Stimulated activated CD8-positive, alpha-beta memory T cell treated with anti-CD3 and anti-CD28 coated beads, Interleukin-12 subunit alpha, Interleukin-12 subunit beta, amount 100 ng/mL, for 1 hour (primary cell): ENCODE results near the gene OCA2.

Source experiments
- DNase-seq: peaks from one replicate; pipeline ENCODE4 v3.0.0-alpha.2; 2020; ENCODE audit warnings: low read depth

The OCA2 gene

DNA sequence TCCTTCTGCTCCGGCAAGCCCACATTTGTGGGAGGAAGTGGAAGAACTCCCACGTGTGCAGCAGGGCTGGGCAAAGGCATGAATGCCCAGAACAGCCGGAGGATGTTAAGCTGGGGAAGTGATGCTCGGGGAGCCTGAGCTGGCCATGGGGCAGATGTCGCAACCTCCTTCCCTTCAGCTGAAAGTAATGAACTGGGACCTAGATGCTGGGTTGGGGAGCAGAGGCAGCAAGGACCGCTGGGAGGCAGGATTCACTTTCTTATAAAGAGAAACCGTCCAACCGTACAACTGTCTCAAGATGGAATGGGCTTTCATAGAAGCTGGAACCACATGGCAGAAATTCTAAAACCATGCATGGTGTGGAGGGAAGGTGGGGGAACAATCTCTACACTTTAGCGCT, 290.9 kb downstream of the OCA2 start:
- DNase-seq: no peak

DNA sequence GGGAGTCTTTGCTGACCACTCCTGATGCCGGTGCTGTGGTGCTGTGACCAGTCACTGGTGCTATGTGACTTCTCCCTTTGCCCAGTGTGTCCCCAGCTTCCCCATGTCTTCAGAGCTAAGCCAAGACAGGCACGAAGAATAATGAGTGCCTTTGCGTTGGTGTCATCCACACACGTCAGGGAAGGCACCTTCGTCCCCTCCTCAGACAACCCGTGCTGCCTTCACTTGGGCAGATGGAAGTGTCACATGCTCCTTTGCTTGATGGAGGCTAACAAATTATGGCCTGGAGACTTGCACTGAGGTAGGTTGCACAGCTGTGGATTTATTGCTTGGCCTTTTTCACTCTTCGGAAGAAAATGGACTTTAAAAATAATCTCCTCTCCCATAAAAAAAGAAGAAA, 291.8 kb downstream of the OCA2 start:
- DNase-seq: no peak

DNA sequence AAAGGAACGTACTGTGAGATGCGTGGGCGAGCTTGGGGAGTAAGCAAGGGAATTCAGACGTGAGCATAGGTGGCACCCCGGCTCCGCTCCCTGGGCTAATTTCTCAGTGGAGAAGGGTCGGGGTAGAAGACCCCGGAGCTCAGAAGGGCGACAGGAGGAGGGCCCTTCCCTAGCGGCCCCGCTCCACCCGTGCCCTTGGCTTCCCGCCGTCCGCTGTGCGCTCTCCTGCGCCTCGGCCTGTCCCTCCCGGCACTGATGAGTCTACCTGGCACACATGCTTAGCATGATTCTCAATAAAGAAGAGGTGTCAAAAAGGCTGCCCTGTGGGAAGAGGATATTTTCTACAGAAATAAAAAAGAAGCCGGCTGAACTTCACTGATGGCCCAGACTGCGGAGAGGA, 292.7 kb downstream of the OCA2 start:
- DNase-seq: no peak

DNA sequence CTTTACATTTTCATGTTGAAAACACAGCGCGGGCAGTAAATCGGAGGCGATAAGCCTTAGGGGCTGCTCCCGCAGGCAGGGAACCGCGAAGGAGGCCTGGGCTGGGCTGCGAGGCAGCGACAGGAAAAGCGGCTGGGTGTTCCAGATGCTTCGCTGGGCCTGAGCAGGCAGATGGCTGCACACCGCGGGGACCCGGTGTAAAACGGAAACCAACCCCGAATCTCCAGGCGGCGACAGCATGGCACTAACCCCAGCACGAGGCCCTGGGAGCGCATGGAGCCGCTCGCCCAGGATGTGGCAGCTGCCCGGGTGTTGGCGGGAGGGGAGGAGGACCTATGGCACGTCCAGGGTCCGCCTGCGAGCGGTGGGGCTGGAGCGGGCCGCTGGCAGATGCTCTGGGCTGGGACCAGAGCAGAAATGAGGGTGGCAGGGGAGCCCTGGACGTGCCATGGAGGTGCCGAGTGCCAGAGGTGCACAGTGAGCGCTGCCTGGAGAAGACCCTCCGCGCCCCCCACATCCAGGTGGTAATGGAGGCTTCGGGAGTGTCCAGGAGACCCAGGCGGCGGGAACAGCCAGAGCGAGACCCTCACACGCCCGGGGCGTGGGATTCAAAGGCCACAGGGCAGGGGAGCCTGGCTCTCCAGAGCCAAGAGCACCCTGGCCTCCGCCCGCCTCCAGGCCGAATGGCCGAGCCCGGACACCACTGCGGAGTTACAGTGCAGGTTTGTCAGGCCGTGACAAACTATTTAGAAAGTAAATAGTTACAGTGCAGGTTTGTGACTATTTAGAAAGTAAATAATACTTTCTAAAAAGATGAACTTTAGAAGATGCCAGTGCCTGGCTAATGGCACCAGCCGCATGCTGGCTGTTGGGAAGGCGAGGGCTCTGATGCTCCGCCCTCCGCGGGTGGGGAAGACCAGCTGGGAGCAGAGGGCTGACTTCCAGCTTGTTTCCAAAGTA, 293.6 kb downstream of the OCA2 start:
- no peak for DNase-seq

- DNase-seq: no peak
Measured at GRCh38 chr15:27804569-27805260, 294.4 kb downstream of the OCA2 start.

DNA sequence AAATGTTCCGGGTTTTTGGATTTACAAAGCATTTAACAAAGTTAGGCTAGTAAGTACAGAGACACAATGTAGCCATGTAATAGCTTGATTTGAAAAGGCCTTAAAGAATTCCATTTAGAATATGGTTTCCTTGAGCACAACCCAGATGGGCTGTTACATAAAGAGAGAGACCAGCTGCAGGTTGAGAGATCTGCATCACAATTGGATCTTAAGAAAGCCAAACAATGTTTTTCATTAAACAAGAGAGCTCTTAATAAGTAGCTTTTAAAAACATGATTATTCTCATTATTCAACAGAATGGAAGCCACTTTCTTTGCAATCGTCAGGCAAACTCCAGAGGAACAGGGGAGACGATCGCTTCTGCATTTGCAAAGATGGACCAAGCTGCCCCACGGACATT, 300.3 kb downstream of the OCA2 start:
- DNase-seq: no peak

DNA sequence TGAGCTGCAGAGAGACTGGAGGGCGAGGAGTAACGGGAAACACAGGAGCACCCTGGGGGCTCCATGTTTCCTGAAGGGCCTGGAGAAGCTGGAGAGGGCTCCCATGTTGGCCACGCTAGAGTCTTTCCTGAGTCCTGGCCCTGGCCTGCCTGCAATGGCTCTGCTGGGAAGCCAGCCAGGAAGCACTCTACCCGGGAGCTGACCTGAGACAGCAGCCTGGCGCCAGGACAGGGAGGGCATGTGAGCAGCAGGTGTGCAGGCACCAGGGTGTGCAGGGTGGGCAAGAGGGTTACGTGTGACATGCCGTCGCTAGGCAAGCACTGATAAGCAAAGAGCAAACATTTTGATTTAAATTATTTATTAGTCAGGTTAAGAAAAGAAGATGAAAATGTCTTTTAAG, 301.4 kb downstream of the OCA2 start:
- no peak for DNase-seq

- DNase-seq: no peak
Measured at GRCh38 chr15:27796405-27797320, 302.5 kb downstream of the OCA2 start.

- no peak for DNase-seq
Measured at GRCh38 chr15:27792756-27793264, 306.3 kb downstream of the OCA2 start.

GRCh38 chr15:27790270-27790669, 308.8 kb downstream of the OCA2 start:
- no peak for DNase-seq

DNA sequence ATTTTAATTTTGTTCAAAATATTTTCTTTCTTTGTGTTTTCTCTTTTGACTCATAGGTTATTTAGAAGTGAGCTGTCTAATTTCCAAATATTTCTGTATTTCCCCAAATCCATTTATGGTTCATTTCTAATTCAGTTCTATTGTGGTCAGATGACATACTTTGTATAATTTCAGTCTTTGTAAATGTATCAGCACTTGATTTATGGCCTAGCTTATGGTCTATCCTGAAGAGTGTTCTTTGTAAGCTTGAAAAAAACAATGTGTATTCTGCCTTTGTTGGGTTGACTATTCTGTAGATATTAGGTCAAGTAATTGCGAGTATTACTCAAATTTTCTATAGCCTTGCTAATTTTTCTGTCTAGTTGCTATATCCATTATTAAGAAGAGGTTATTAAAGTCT, 311.2 kb downstream of the OCA2 start:
- no peak for DNase-seq

GRCh38 chr15:27784107-27784506, 315.0 kb downstream of the OCA2 start:
- no peak for DNase-seq

DNA sequence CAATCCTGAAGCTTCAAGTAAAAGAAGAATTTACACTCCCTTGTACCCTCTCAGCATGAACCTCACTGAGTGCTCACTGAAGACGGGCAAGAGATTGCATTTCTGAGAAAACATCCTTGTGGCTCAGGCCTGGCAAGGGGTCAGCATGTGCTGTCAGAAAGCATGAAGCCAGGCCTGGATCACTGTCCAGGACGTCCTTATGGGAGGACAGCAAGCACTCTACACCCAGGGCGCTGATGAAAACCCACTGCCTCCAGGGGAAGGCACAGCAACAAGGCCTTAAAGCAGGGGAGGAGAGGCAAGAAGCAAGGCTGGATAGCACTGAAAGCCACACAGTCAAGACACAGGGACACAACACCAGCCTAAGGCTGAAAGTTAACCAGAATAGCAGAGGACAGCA, 315.4 kb downstream of the OCA2 start:
- DNase-seq: no peak

- no peak for DNase-seq
Measured at GRCh38 chr15:27782125-27782524, 317.0 kb downstream of the OCA2 start.

DNA sequence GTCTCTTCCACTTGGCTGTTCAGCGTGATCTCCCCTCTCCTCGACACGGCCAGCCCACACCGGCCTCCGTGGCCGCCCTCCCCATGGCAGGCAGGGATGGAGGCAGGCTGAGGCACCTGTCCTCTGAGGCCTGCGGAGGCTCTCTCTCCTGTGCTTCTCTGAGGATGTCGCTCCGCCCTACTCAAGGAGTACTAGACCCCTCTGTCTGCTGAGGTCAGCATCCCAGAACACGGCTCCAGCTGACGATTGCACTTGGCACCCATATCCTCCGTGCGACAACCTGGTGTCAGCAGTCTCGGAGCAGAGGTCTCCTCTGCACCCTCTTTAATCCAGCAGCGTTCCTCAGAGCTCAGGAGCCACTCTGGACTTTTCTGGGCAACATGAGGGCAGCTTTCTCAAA, 322.6 kb downstream of the OCA2 start:
- DNase-seq: no peak

- DNase-seq: no peak
Measured at GRCh38 chr15:27774638-27775037, 324.5 kb downstream of the OCA2 start.

DNA sequence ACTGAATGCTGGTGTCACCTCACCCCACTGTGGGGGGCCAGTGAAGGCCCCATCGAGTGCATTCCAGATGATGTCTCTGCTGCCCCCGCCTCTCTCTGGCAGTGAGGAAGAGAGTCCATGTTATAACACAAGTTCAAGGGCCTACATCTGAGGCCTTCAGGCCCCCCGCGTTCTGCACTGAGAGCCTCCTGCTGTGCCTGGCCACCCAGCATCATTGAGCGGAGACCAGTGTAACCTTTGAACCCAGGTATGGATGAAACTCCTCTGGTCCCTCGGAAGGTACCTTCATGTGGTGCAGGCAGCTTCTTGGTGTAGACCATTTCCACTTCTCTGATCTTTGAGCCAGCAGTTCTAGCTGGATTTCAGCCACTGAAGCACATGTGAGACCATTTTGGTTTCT, 324.9 kb downstream of the OCA2 start:
- DNase-seq: no peak

DNA sequence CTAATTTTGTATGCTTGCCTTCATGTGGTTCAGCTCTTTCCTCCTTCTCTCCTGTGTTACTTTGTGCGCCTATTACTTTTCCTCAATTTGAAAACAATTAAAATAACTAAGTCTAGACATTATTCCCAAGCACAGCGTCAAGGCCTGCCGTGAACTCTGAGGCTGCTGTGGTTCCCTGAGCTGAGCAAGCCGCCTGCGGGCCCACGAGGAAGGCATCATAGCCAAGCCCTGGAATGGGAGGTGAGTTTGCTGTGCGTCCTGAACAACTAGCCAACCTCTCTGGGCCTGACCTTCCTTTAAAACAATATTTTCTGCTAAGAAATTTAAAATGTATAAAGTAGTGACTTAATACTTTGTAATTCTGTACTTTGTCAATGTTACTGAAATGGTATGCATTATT, 327.2 kb downstream of the OCA2 start:
- no peak for DNase-seq

GRCh38 chr15:27770769-27771554, 328.2 kb downstream of the OCA2 start:
- no peak for DNase-seq

- DNase-seq: no peak
Measured at GRCh38 chr15:27770086-27770607, 329.0 kb downstream of the OCA2 start.

- no peak for DNase-seq
Measured at GRCh38 chr15:27769652-27770051, 329.5 kb downstream of the OCA2 start.
